Measurements from ENCODE around the gene CD300LB.

GRCh38 chr17:74555427-74555940 lies 24.2 kb upstream of the CD300LB start:
- TF ChIP-seq EZH2 (IDR thresholded peaks at IDR 0.05; ENCODE audit: low read length), result no peak
- no peak for TF ChIP-seq CTCF (optimal IDR thresholded peaks at IDR 0.05 in 1 of 3, IDR thresholded peaks at IDR 0.05 in 1 of 3, conservative IDR thresholded peaks at IDR 0.05 in 1 of 3; ENCODE audit: extremely low read depth in 1 of 3, insufficient read depth in 2 of 3, low read length in 3 of 3)

All from keratinocyte (primary cell).